ENCODE results near the gene YIPF2.

Gene YIPF2

DNA sequence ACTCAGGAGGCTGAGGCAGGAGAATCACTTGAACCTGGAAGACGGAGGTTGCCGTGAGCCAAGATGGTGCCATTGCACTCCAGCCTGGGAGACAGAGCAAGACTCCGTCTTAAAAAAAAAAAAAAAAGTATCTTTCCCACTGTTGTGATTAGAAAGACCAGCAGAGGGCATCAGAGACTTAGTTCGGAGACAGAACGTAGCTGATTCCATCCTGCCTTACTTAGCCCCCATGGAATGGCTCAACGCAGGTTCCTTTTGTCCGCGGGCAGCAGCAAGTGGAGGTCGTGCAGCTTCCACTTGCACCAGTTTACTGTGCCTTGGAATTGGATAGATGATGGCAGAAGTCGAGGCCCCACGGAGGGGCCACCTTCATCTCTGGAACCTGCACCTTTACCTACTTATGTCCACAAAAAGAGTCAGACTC is 8.2 kb upstream of the YIPF2 start:
- FAIRE-seq = no peak

DNA sequence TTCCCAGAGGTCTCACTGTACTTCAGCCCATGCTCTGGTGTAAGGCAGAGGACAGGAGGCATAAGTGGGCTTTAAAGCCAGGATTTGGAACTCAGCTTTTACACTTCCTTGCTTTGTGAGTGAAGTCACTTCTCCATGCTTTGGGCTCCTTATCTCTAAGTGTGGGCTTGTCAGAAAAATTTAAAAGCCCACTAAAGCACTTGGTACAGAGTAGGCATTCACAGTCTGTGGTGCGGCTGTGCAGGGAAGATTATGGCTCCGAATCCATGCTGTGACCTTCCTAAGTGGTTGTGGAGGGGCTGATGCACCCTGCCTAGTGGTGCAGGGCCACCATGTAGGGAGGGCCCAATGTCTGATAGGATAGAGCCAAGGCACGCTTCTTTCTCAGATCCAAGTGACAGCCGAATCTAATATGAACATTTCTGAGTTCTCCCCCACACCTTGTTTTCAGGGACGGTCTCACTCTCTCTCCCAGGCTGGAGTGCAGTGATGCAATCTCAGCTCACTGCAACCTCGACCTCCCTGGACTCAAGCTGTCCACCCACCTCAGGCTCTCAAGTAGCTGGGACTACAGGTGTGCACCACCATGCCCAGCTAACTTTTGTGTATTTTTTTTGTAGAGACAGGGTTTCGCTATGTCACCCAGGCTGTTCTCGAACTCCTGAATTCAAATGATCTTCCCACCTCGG is 7.1 kb upstream of the YIPF2 start:
- FAIRE-seq = no peak

- no peak for FAIRE-seq
Observed at GRCh38 chr19:10929402-10929794, 959 bp upstream of the YIPF2 start.

DNA sequence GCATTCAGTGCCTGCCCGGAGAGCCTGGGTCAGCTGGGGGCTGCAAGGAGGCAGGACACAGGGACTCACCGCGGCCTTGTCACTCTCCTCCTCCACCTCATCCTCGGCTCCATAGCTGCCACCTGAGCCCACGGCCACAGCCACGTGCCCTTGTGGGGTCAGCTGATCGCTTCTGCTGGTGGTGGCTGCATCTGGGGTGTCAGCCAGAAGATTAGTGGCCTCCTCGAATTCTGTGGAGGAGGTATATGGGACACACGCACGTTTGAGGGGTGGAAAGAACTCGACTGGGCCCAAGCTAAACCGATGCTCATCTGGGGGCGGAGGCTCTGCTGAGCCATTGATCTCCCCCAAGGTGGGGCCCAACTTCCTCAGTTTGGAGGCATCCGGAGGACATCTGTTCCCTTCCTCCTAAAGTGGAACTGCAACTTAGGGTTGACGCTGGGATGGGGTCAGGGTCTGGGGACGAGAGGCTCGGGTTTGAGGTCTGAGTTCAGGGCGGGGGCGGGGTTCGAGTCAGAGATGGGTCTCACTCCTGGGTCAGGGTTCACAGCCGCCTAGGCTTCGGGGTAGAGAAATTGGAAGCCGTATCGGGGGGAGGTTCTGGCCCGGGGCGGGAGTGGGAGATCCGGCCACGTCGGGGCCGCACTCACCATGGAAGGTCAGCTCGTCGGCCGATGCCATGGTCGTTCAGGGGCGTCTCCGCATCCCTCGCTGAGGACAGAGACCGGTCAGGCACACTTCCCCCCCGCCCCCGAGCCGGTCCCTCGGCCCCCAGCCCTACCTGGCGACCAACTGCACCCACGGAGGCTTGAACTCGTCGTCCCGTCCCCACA is 493 bp downstream of the YIPF2 start:
- FAIRE-seq = no peak

- no peak for FAIRE-seq
Observed at GRCh38 chr19:10924597-10924996, 3.8 kb downstream of the YIPF2 start.

DNA sequence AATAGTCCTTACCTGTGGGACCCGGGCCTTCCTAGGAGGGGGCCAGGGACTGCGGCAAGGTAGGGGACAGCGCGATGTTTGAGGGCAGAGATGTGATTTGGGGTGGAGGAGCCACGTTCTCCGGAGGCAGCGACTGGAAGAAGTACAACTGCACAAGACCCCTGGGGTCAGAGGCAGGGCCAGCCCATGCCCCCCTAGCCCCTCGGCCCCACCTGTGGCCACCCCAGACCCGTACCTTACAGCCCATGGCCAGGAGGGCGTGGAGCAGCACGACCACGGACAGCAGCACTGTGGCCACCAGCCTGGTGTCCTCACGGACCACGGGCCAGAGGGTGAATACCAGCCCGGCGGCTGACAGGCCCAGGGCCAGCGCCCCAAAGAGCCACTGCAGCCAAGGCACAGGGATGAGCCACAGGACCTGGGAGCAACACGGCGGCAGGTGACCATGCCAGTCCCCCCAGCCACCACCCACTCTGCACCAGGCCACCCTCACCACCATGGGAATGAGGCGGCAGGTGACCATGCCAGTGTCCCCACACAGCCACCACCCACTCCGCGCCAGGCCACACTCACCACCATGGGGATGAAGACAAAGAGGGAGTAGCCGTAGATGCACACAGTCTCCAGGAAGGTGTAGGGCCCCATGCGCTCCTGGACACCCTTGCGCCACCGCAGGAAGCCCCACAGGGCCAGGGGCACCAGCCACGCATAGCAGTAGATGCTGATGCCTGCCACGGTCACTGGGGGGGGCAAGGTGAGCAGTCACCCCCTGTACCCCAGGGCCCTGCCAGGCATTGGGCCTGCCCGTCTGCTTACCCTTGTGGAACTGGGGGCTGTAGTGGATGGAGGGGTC is 5.0 kb downstream of the YIPF2 start:
- no peak for FAIRE-seq

- no peak for FAIRE-seq
Observed at GRCh38 chr19:10922638-10923014, 5.8 kb downstream of the YIPF2 start.

GRCh38 chr19:10921910-10922637 is 6.4 kb downstream of the YIPF2 start:
- FAIRE-seq = no peak

- no peak for FAIRE-seq
Observed at GRCh38 chr19:10921199-10921909, 7.1 kb downstream of the YIPF2 start.

- no peak for FAIRE-seq
Observed at GRCh38 chr19:10920781-10921180, 7.7 kb downstream of the YIPF2 start.

DNA sequence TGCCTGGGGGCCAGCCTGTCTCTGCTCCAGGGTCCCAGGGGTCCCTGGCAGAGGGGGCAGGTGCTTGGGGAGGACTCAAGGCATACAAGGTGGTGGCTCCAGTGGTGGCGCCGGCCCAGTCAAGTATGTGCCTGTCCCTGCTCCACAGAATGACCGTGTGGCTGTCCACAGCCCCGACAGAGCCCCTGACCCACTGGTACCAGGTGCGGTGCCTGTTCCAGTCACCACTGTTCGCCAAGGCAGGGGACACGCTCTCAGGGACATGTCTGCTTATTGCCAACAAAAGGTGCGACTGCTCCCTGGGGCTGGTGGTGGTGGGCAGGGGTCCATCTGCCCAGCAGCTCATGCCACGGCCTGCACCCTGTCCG is 8.2 kb downstream of the YIPF2 start:
- FAIRE-seq = no peak

DNA sequence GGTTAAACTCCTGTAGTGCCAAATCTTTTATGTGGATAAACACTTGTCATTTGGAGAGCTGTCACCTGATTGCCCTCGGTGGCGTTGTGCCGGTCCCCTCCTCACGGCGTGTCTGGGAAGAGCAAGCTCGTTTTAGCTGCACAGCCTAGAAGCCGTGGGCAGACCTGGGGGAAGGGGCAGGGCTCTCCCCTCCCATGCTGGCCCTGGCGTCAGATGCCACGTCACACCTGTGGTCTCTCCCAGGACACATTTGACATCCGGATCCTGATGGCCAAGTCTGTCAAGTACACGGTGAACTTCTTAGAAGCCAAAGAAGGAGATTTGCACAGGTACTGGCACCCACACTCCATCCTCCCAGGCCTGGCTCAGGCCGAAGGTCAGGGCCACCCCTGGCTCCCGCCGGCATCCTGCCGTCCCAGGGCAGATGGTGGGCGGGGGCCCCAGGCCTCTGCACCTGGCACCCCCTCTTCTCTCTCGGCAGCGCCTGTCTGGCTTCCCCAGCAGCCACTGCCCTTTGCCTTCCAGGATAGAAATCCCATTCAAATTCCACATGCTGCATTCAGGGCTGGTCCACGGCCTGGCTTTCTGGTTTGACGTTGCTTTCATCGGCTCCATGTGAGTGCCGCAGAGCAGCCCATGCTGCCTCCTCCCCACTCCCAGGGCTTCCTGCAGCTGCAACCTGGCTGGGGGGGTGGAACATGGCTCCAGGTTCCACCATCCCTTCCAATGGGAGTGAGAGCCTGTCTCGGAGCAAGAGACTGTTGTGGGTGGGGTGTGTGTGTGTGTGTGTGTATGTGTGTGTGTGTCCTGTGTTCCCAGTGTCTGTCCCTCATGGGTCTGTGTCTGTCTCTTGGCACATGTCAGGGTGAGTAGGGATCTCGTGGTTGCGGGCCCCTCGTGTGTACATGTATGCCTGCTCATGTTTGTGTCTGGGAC is 8.8 kb downstream of the YIPF2 start:
- FAIRE-seq = no peak

GRCh38 chr19:10918359-10918758 is 10.1 kb downstream of the YIPF2 start:
- FAIRE-seq = no peak

DNA sequence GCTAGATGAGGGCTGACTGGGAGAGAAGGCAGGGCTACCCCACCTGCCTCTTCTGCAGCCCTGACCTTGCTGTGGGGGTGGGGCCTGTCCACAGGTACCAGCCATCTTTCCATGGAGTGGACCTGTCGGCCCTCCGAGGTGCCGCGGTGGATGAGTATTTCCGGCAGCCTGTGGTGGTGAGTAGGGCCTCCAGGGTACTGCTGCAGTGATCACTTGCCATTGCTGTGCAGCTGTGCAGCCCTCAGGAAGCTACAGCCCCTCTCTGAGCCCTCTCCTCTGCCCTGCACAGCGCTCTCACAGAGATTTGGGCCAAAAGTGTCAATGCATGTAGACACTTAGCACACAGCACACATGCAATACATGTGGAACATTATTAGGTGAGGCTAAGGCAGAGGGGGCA is 11.8 kb downstream of the YIPF2 start:
- FAIRE-seq = no peak

GRCh38 chr19:10915130-10916091 is 13.0 kb downstream of the YIPF2 start:
- no peak for FAIRE-seq

DNA sequence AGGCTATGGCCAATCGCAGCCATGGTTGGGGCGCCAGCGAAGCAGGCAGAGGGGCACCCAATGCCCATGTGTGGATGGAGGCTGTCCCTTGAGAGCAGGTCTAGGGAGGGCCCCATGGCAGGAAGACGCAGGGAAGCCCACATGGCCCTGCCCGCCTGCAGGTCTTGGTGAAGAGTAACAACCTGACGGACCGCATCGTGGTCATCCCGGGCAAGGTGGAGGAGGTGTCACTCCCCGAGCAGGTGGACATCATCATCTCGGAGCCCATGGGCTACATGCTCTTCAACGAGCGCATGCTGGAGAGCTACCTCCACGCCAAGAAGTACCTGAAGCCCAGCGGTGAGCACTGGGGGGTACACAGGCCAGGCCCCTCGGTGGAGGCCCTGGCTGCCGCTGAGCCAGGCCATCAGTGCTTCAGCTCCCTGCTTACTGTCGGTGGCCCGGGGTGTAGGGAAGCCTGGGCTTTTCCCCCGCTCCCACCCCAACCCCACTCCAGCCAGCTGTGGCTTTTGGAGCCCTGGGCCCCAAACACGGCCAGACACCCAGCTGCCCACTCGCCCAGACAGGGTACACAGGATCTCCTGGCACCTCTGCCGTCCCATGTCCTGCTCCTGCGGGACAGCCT is 14.6 kb downstream of the YIPF2 start:
- no peak for FAIRE-seq

- no peak for FAIRE-seq
Observed at GRCh38 chr19:10912619-10913018, 15.8 kb downstream of the YIPF2 start.

DNA sequence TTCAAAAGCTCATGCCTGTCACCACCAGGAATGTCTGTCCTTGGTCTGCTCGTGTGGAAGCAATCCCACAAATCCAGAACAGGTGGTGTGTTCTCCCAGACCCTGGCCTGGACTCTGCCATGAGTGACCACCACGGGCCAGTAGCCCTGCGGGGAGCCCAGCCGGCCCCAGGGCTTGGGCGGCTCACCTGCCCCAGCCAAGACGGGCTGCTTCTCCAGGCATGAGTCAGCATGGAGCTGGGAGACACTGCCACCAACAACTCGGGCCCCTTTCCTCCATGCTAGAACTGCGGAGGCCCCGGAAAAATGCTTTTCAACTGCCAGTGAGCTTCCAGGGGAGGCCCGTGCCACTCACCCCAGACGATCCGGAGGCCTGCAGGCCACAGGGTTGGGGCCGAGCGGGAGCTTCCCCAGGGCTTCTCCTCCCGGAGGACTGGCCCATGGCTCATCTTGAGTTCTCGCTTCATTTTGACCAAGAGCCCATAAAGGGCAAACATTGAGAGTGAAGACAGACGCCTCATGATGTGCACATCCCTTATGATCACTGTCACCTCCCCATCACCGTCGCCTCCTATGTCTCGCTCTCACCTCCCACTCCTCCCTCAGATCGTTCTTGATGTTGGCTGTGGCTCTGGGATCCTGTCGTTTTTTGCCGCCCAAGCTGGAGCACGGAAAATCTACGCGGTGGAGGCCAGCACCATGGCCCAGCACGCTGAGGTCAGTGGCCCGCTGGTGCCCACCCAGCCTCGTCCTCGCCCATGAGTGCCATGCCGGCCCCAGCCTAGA is 16.7 kb downstream of the YIPF2 start:
- FAIRE-seq = no peak

Data from colon (tissue), 2 donors.